HEK293T (cell line): ENCODE data around the gene ABCC10.

Experiments
- ARNT ChIP-seq: fragments of 450-650 bp; IDR thresholded peaks from 2 replicates; pipeline ENCODE4 v1.6.1; 2017; ENCODE audit warnings: mild to moderate bottlenecking
- SP1 ChIP-seq: fragments of 450-650 bp; IDR thresholded peaks from 2 replicates; pipeline ENCODE4 v1.6.1; 2017

- no peak for TF ChIP-seq ARNT
- no peak for TF ChIP-seq SP1
Observed at GRCh38 chr6:43461936-43462335, 34.6 kb downstream of the ABCC10 start.
